ENCODE results near the gene ATRN.

GRCh38 chr20:3563133-3563532 is 92.3 kb downstream of the ATRN start:
- TF ChIP-seq POLR2A (IDR thresholded peaks at IDR 0.05; ENCODE audit: low read length) (no peak), GATA1 (IDR thresholded peaks at IDR 0.05; ENCODE audit: low read depth, low read length) (no peak)
